ENCODE measurements around the gene CHCHD1. TPM values are rescaled to one million over a fixed set of nuclear protein-coding genes. Genes with fewer than 3 reads are reported as not detected.

Gene CHCHD1
- polyA plus RNA-seq, 4 donors = 53.4 to 87.0 (median 79.4) TPM

DNA sequence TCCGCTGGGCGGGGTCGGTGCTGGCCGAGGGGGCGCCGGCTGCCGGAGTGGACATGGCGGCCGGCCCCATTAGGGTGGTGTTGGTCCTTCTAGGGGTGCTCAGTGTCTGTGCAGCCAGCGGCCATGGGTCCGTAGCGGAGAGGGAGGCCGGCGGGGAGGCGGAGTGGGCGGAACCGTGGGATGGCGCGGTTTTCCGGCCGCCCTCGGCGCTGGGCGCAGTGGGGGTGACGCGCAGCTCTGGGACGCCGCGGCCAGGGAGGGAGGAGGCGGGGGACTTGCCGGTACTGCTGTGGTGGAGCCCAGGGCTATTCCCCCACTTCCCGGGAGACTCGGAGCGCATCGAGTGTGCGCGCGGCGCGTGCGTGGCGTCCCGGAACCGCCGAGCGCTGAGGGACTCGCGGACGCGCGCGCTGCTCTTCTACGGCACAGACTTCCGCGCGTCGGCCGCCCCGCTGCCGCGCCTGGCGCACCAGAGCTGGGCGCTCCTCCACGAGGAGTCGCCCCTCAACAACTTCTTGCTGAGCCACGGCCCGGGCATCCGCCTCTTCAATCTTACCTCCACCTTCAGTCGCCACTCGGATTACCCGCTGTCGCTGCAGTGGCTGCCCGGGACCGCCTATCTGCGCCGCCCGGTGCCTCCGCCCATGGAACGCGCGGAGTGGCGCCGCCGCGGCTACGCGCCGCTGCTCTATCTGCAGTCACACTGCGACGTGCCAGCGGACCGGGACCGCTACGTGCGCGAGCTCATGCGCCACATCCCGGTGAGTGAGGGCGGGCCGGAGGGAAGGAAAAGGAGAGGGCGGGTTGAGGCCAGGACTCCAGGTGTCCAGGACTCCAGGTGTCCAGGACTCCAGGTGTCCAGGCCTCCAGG, 9.3 kb upstream of the CHCHD1 start:
- DNase-seq (peak; percentile 83 to 92), FAIRE-seq (no peak)
- peaks cover 3 to 57% (median 9%) of the 10 kb centered on the region in 3 donors for H3K36me3 ChIP-seq (ENCODE audit: control insufficient read depth in 3 of 3, insufficient read depth in 2 of 3, low read depth in 1 of 3, low read length in 3 of 3)
- peaks cover 2 to 17% (median 3%) of the 10 kb centered on the region in 3 donors for H3K4me1 ChIP-seq (ENCODE audit: control insufficient read depth in 3 of 3, insufficient read depth in 2 of 3, low read depth in 1 of 3, low read length in 2 of 3)
- WGBS, 3 donors = 0% methylated on average over 67 to 101 of the region's 101 CpGs
- no peaks in the 10 kb centered on the region for H3K9me3 ChIP-seq (ENCODE audit: control insufficient read depth in 2 of 2, insufficient read depth in 1 of 2, low read depth in 1 of 2, low read length in 1 of 2)
- peak overlapping the region; percentile 76 to 82 (median 77) for H3K4me3 ChIP-seq (ENCODE audit: low read depth in 1 of 3, low read length in 3 of 3)
- no peaks in the 10 kb centered on the region for H3K27me3 ChIP-seq (ENCODE audit: control insufficient read depth in 3 of 3, insufficient read depth in 3 of 3, low read length in 3 of 3)
- peak overlapping the region; percentile 92 to 96 (median 95) for H3K27ac ChIP-seq (ENCODE audit: low read depth in 1 of 3, low read length in 2 of 3)

- Histone ChIP-seq H3K36me3 (ENCODE audit: control insufficient read depth in 3 of 3, insufficient read depth in 2 of 3, low read depth in 1 of 3, low read length in 3 of 3) (peaks cover 3 to 56% (median 5%) of the 10 kb centered on the region in 3 donors), H3K27ac (ENCODE audit: low read depth in 1 of 3, low read length in 2 of 3) (peak overlapping the region; percentile 92 to 96 (median 95)), H3K9me3 (ENCODE audit: control insufficient read depth in 2 of 2, insufficient read depth in 1 of 2, low read depth in 1 of 2, low read length in 1 of 2) (no peaks in the 10 kb centered on the region), H3K4me3 (ENCODE audit: low read depth in 1 of 3, low read length in 3 of 3) (peak overlapping the region; percentile 76 to 82 (median 77)), H3K27me3 (ENCODE audit: control insufficient read depth in 3 of 3, insufficient read depth in 3 of 3, low read length in 3 of 3) (no peaks in the 10 kb centered on the region), H3K4me1 (ENCODE audit: control insufficient read depth in 3 of 3, insufficient read depth in 2 of 3, low read depth in 1 of 3, low read length in 2 of 3) (peaks cover 2 to 17% (median 3%) of the 10 kb centered on the region in 3 donors)
- 0 to 2% (median 2%) methylated on average over 29 of the region's 29 CpGs for WGBS, 3 donors
- FAIRE-seq (no peak), DNase-seq (peak; percentile 12 to 25)
Measured at GRCh38 chr10:73773152-73773879, 8.5 kb upstream of the CHCHD1 start.

DNA sequence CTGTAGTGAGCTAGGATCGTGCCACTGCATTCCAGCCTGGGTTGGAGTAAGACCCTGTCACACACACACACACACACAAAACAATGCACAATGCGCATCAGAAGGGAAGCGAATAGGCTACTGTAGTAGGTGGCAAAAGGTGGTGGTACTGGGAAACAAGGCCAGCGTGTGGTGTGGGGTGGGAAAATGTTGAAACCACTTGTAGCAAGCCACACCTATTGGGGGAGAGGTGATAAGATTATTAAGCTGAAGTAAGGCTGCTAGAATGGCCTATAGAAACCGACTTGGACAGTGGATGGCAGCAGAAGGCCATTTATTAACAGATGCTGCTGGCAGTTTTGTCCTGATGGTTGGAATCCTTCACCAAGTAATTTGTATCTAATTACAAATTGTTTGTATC, 7.2 kb upstream of the CHCHD1 start:
- Histone ChIP-seq H3K27me3 (ENCODE audit: control insufficient read depth in 3 of 3, insufficient read depth in 3 of 3, low read length in 3 of 3) (no peaks in the 10 kb centered on the region), H3K4me1 (ENCODE audit: control insufficient read depth in 3 of 3, insufficient read depth in 2 of 3, low read depth in 1 of 3, low read length in 2 of 3) (peaks cover 2 to 17% (median 3%) of the 10 kb centered on the region in 3 donors), H3K27ac (ENCODE audit: low read depth in 1 of 3, low read length in 2 of 3) (no peak overlapping the region), H3K36me3 (ENCODE audit: control insufficient read depth in 3 of 3, insufficient read depth in 2 of 3, low read depth in 1 of 3, low read length in 3 of 3) (peaks cover 2 to 47% (median 3%) of the 10 kb centered on the region in 3 donors), H3K9me3 (ENCODE audit: control insufficient read depth in 2 of 2, insufficient read depth in 1 of 2, low read depth in 1 of 2, low read length in 1 of 2) (no peaks in the 10 kb centered on the region), H3K4me3 (ENCODE audit: low read depth in 1 of 3, low read length in 3 of 3) (peak overlapping the region in 1 of 3 donors; percentile 14)
- 24 to 37% (median 30%) methylated on average over 5 of the region's 5 CpGs for WGBS, 3 donors
- FAIRE-seq (no peak), DNase-seq (peak; percentile 39 to 44)

- no peak for DNase-seq
- H3K27me3 ChIP-seq (ENCODE audit: control insufficient read depth in 3 of 3, insufficient read depth in 3 of 3, low read length in 3 of 3) = no peaks in the 10 kb centered on the region
- H3K27ac ChIP-seq (ENCODE audit: low read depth in 1 of 3, low read length in 2 of 3) = no peak overlapping the region
- WGBS, 3 donors = 91 to 93% (median 92%) methylated on average over 5 of the region's 5 CpGs
- no peak for FAIRE-seq
- H3K36me3 ChIP-seq (ENCODE audit: control insufficient read depth in 3 of 3, insufficient read depth in 2 of 3, low read depth in 1 of 3, low read length in 3 of 3) = peaks cover 0 to 27% (median 0%) of the 10 kb centered on the region in 3 donors
- peaks cover 3 to 25% (median 16%) of the 10 kb centered on the region in 3 donors for H3K4me1 ChIP-seq (ENCODE audit: control insufficient read depth in 3 of 3, insufficient read depth in 2 of 3, low read depth in 1 of 3, low read length in 2 of 3)
- H3K9me3 ChIP-seq (ENCODE audit: control insufficient read depth in 2 of 2, insufficient read depth in 1 of 2, low read depth in 1 of 2, low read length in 1 of 2) = no peaks in the 10 kb centered on the region
- no peak overlapping the region for H3K4me3 ChIP-seq (ENCODE audit: low read depth in 1 of 3, low read length in 3 of 3)
Measured at GRCh38 chr10:73779018-73779417, 2.8 kb upstream of the CHCHD1 start.

GRCh38 chr10:73779539-73780197, 2.2 kb upstream of the CHCHD1 start:
- peaks cover 3 to 19% (median 15%) of the 10 kb centered on the region in 3 donors for H3K4me1 ChIP-seq (ENCODE audit: control insufficient read depth in 3 of 3, insufficient read depth in 2 of 3, low read depth in 1 of 3, low read length in 2 of 3)
- FAIRE-seq (no peak), DNase-seq (no peak)
- no peak overlapping the region for H3K27ac ChIP-seq (ENCODE audit: low read depth in 1 of 3, low read length in 2 of 3)
- H3K36me3 ChIP-seq (ENCODE audit: control insufficient read depth in 3 of 3, insufficient read depth in 2 of 3, low read depth in 1 of 3, low read length in 3 of 3) = peaks cover 0 to 22% (median 0%) of the 10 kb centered on the region in 3 donors
- WGBS, 3 donors = 74 to 86% (median 77%) methylated on average over 3 of the region's 3 CpGs
- H3K4me3 ChIP-seq (ENCODE audit: low read depth in 1 of 3, low read length in 3 of 3) = no peak overlapping the region
- H3K9me3 ChIP-seq (ENCODE audit: control insufficient read depth in 2 of 2, insufficient read depth in 1 of 2, low read depth in 1 of 2, low read length in 1 of 2) = no peaks in the 10 kb centered on the region
- H3K27me3 ChIP-seq (ENCODE audit: control insufficient read depth in 3 of 3, insufficient read depth in 3 of 3, low read length in 3 of 3) = no peaks in the 10 kb centered on the region

GRCh38 chr10:73780301-73780700, 1.5 kb upstream of the CHCHD1 start:
- Histone ChIP-seq H3K4me3 (ENCODE audit: low read depth in 1 of 3, low read length in 3 of 3) (no peak overlapping the region), H3K27me3 (ENCODE audit: control insufficient read depth in 3 of 3, insufficient read depth in 3 of 3, low read length in 3 of 3) (no peaks in the 10 kb centered on the region), H3K4me1 (ENCODE audit: control insufficient read depth in 3 of 3, insufficient read depth in 2 of 3, low read depth in 1 of 3, low read length in 2 of 3) (peaks cover 3 to 21% (median 15%) of the 10 kb centered on the region in 3 donors), H3K27ac (ENCODE audit: low read depth in 1 of 3, low read length in 2 of 3) (no peak overlapping the region), H3K9me3 (ENCODE audit: control insufficient read depth in 2 of 2, insufficient read depth in 1 of 2, low read depth in 1 of 2, low read length in 1 of 2) (no peaks in the 10 kb centered on the region), H3K36me3 (ENCODE audit: control insufficient read depth in 3 of 3, insufficient read depth in 2 of 3, low read depth in 1 of 3, low read length in 3 of 3) (peaks cover 0 to 22% (median 0%) of the 10 kb centered on the region in 3 donors)
- 55 to 74% (median 59%) methylated on average over 5 of the region's 5 CpGs for WGBS, 3 donors
- no peak for FAIRE-seq
- no peak for DNase-seq

GRCh38 chr10:73780966-73781365, 882 bp upstream of the CHCHD1 start:
- DNase-seq = peak in 1 of 2 donors; percentile 23
- no peaks in the 10 kb centered on the region for H3K27me3 ChIP-seq (ENCODE audit: control insufficient read depth in 3 of 3, insufficient read depth in 3 of 3, low read length in 3 of 3)
- FAIRE-seq = no peak
- H3K4me3 ChIP-seq (ENCODE audit: low read depth in 1 of 3, low read length in 3 of 3) = peak overlapping the region in 2 of 3 donors; percentile 77 to 92
- H3K36me3 ChIP-seq (ENCODE audit: control insufficient read depth in 3 of 3, insufficient read depth in 2 of 3, low read depth in 1 of 3, low read length in 3 of 3) = peaks cover 0 to 22% (median 0%) of the 10 kb centered on the region in 3 donors
- H3K9me3 ChIP-seq (ENCODE audit: control insufficient read depth in 2 of 2, insufficient read depth in 1 of 2, low read depth in 1 of 2, low read length in 1 of 2) = no peaks in the 10 kb centered on the region
- H3K4me1 ChIP-seq (ENCODE audit: control insufficient read depth in 3 of 3, insufficient read depth in 2 of 3, low read depth in 1 of 3, low read length in 2 of 3) = peaks cover 2 to 21% (median 15%) of the 10 kb centered on the region in 3 donors
- peak overlapping the region in 1 of 3 donors; percentile 38 for H3K27ac ChIP-seq (ENCODE audit: low read depth in 1 of 3, low read length in 2 of 3)
- WGBS, 3 donors = 7 to 15% (median 13%) methylated on average over 11 of the region's 11 CpGs

DNA sequence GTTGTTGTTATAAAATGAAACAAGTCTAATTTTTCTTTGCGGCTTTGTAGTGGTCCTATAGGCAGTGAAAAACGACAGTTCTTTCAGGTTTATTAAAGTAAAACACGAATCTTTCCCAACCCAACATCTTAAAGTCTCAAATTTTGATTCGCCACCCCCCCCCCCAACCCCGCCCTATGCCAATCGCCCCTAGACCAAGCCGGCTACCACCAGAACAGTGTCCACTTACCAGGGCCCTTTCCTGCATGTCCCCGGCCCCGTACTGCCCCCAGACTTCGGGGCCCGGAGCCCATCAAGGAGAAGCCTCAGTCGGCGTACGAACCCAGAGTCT, 335 bp upstream of the CHCHD1 start:
- Histone ChIP-seq H3K36me3 (ENCODE audit: control insufficient read depth in 3 of 3, insufficient read depth in 2 of 3, low read depth in 1 of 3, low read length in 3 of 3) (peaks cover 0 to 18% (median 0%) of the 10 kb centered on the region in 3 donors), H3K9me3 (ENCODE audit: control insufficient read depth in 2 of 2, insufficient read depth in 1 of 2, low read depth in 1 of 2, low read length in 1 of 2) (no peaks in the 10 kb centered on the region), H3K27ac (ENCODE audit: low read depth in 1 of 3, low read length in 2 of 3) (peak overlapping the region; percentile 84 to 91 (median 89)), H3K4me3 (ENCODE audit: low read depth in 1 of 3, low read length in 3 of 3) (peak overlapping the region; percentile 77 to 92 (median 89)), H3K4me1 (ENCODE audit: control insufficient read depth in 3 of 3, insufficient read depth in 2 of 3, low read depth in 1 of 3, low read length in 2 of 3) (peaks cover 2 to 21% (median 15%) of the 10 kb centered on the region in 3 donors), H3K27me3 (ENCODE audit: control insufficient read depth in 3 of 3, insufficient read depth in 3 of 3, low read length in 3 of 3) (no peaks in the 10 kb centered on the region)
- DNase-seq (no peak), FAIRE-seq (no peak)
- 1 to 2% (median 2%) methylated on average over 8 to 14 of the region's 14 CpGs for WGBS, 3 donors

Data from small intestine (tissue), 7 donors.